ENCODE results near the gene ZBTB48.

DNA sequence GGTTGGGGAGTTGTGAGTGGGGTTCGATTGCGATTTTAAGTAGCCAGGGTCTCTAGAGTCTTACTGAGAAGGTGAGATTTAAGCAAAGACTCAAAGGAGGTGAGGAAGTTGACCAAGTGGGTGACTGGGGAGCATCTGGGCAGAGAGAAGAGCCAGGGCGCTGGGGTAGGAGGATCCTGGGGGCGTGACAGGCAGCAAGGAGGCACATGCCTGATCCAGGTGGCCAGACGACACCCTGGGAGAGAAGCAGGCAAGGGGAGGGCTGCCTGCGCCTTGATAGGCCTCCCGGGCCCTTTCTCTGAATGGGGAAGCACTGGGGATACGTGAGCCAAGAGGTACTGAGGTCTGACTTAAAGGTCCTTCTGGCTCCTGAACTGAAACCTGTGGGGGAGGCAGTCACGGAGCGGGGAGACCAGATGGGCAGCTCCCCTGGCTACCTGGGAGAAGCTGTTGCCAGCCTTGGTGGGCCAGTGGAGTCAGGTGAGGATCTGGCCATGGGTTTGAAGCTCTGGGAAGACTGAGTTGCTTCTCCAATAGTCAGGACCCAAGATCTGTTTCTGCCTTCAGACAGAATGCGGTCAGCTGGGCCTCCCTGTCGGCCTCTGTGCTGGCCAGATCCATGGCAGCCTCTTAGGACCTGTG, 5.4 kb downstream of the ZBTB48 start:
- TF ChIP-seq GATA2 (IDR thresholded peaks at IDR 0.05; ENCODE audit: low read depth, low read length), result no peak
- TF ChIP-seq GATA3 (IDR thresholded peaks at IDR 0.05; ENCODE audit: low read depth, low read length), result no peak

All from SH-SY5Y (cell line).